Muscle of leg (tissue), 9 donors: ENCODE results near the gene IL23R. TPM values are rescaled to one million over a fixed set of nuclear protein-coding genes. Genes with fewer than 3 reads are reported as not detected.

ENCODE experiments used
- polyA plus RNA-seq, 8 donors: library from polyadenylated mRNA; unstranded; fragments of 120-200 nt; gene quantifications; one replicate each; pipeline versions ENCODE4 v1.2.1 to v1.2.3, GENCODE V29; 2013; ENCODE audit warnings: inconsistent platforms in 1 of 8, low replicate concordance in 1 of 8; ENCODE audit not compliant: insufficient read length in 8 of 8, insufficient read depth in 1 of 8
- total RNA-seq: library from RNA; stranded (reverse); fragments of 120-200 nt; gene quantifications from one replicate; pipeline ENCODE4 v1.2.4, GENCODE V29; 2013

The IL23R gene
- total and polyA plus RNA-seq, 9 donors: 0.04 to 0.12 (median 0.06) TPM; not detected in 5

Other genes starting within 250 kb of the IL23R start
- 9.2 TPM for gene DNAI4, start 241.6 kb upstream of the IL23R start, total RNA-seq
- 1 to 10 TPM; 2.1 to 4.0 (median 3.3) TPM for gene DNAI4, start 241.6 kb upstream of the IL23R start, polyA plus RNA-seq
- 27.0 TPM for gene MIER1, start 241.5 kb upstream of the IL23R start, total RNA-seq
- 10 to 100 TPM; 16.4 to 26.7 (median 21.7) TPM for gene MIER1, start 241.5 kb upstream of the IL23R start, polyA plus RNA-seq
- 6.3 TPM for gene SLC35D1, start 112.3 kb upstream of the IL23R start, total RNA-seq
- 1 to 10 TPM; 6.0 to 9.0 (median 6.9) TPM for gene SLC35D1, start 112.3 kb upstream of the IL23R start, polyA plus RNA-seq
- not detected for gene C1orf141, start 31.5 kb upstream of the IL23R start, total RNA-seq
- gene C1orf141, start 31.5 kb upstream of the IL23R start, polyA plus RNA-seq: under 1 TPM in 1 of 8 donors, not detected in 7; 0.54 TPM
- gene IL12RB2, start 141.4 kb downstream of the IL23R start, total RNA-seq: 1.2 TPM
- 1 to 10 TPM in 2 of 8 donors, under 1 TPM in 6; 0.52 to 1.4 (median 0.84) TPM for gene IL12RB2, start 141.4 kb downstream of the IL23R start, polyA plus RNA-seq